ENCODE results near the gene PANK2.

- TF ChIP-seq CEBPB (IDR thresholded peaks at IDR 0.05) (no peak), TEAD4 (IDR thresholded peaks at IDR 0.05) (no peak), RAD21 (IDR thresholded peaks at IDR 0.05; ENCODE audit: low read depth) (no peak), EP300 (IDR thresholded peaks at IDR 0.05; ENCODE audit: borderline replicate concordance) (no peak), CREB1 (IDR thresholded peaks at IDR 0.05; ENCODE audit: low read depth) (no peak), NFIC (IDR thresholded peaks at IDR 0.05) (no peak), TAF1 (IDR thresholded peaks at IDR 0.05; ENCODE audit: low read depth) (no peak), EGR1 (IDR thresholded peaks at IDR 0.05) (no peak), ZBTB7A (IDR thresholded peaks at IDR 0.05; ENCODE audit: low read depth) (no peak), TCF12 (IDR thresholded peaks at IDR 0.05; ENCODE audit: low read depth) (no peak), MAX (IDR thresholded peaks at IDR 0.05) (no peak), YY1 (IDR thresholded peaks at IDR 0.05; ENCODE audit: low read depth) (no peak)
- TF ChIP-seq, protein P1, sequence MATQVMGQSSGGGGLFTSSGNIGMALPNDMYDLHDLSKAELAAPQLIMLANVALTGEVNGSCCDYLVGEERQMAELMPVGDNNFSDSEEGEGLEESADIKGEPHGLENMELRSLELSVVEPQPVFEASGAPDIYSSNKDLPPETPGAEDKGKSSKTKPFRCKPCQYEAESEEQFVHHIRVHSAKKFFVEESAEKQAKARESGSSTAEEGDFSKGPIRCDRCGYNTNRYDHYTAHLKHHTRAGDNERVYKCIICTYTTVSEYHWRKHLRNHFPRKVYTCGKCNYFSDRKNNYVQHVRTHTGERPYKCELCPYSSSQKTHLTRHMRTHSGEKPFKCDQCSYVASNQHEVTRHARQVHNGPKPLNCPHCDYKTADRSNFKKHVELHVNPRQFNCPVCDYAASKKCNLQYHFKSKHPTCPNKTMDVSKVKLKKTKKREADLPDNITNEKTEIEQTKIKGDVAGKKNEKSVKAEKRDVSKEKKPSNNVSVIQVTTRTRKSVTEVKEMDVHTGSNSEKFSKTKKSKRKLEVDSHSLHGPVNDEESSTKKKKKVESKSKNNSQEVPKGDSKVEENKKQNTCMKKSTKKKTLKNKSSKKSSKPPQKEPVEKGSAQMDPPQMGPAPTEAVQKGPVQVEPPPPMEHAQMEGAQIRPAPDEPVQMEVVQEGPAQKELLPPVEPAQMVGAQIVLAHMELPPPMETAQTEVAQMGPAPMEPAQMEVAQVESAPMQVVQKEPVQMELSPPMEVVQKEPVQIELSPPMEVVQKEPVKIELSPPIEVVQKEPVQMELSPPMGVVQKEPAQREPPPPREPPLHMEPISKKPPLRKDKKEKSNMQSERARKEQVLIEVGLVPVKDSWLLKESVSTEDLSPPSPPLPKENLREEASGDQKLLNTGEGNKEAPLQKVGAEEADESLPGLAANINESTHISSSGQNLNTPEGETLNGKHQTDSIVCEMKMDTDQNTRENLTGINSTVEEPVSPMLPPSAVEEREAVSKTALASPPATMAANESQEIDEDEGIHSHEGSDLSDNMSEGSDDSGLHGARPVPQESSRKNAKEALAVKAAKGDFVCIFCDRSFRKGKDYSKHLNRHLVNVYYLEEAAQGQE (IDR thresholded peaks at IDR 0.05; ENCODE audit: low read depth) = no peak
These were observed 28.0 kb upstream of the PANK2 start for GRCh38 chr20:3861191-3861590.
